Heart left ventricle (tissue), 16 donors: Measurements from ENCODE around the gene FAM83E. TPM values are rescaled to one million over a fixed set of nuclear protein-coding genes. Genes with fewer than 3 reads are reported as not detected.

Experiments used
- ATAC-seq, 4 donors: fragments of 200-7000 bp; cut with Tn5 transposase; one replicate each; pipeline ENCODE4 v1.9.1; 2020 to 2022; ENCODE audit warnings: moderate library complexity in 4 of 4, mild to moderate bottlenecking in 3 of 4, moderate number of reproducible peaks in 1 of 4
- DNase-seq, 5 donors: peaks; one replicate each; pipeline ENCODE4 v3.0.0-alpha.2; 2020
- H3K27ac ChIP-seq, 12 donors: fragments of 200-600 bp; sonication (generic) in 4 of 12; one replicate each; pipeline versions ENCODE4 v1.5.0 to v1.8.0; 2016 to 2022; ENCODE audit warnings: mild to moderate bottlenecking in 2 of 12
- H3K27me3 ChIP-seq, 9 donors: fragments of 200-600 bp; sonication (generic) in 2 of 9; one replicate each; pipeline versions ENCODE4 v1.5.1 to v1.8.0; 2016 to 2022; ENCODE audit warnings: mild to moderate bottlenecking in 3 of 9
- H3K36me3 ChIP-seq, 9 donors: fragments of 200-600 bp; sonication (generic) in 2 of 9; one replicate each; pipeline versions ENCODE4 v1.5.0 to v1.8.0; 2018 to 2022; ENCODE audit warnings: mild to moderate bottlenecking in 2 of 9
- H3K4me1 ChIP-seq, 12 donors: fragments of 200-600 bp; sonication (generic) in 4 of 12; one replicate each; pipeline versions ENCODE4 v1.5.0 to v1.8.0; 2016 to 2022; ENCODE audit warnings: mild to moderate bottlenecking in 3 of 12
- H3K4me3 ChIP-seq, 12 donors: fragments of 200-600 bp; sonication (generic) in 4 of 12; one replicate each; pipeline versions ENCODE4 v1.5.0 to v1.8.0; 2017 to 2022; ENCODE audit warnings: mild to moderate bottlenecking in 9 of 12, moderate library complexity in 4 of 12
- H3K9me3 ChIP-seq, 12 donors: fragments of 200-600 bp; sonication (generic) in 4 of 12; one replicate each; pipeline versions ENCODE4 v1.5.0 to v1.8.0; 2016 to 2022; ENCODE audit warnings: mild to moderate bottlenecking in 1 of 12
- CTCF ChIP-seq, 12 donors: fragments of 200-600 bp; sonication (generic) in 4 of 12; IDR thresholded peaks; one replicate each; pipeline versions ENCODE4 v1.5.0 to v1.8.0; 2018 to 2022; ENCODE audit warnings: antibody characterized with exemption in 12 of 12, mild to moderate bottlenecking in 5 of 12
- POLR2A ChIP-seq, 2 donors: fragments of 450-650 bp; IDR thresholded peaks; one replicate each; pipeline ENCODE4 v1.6.1; 2017; ENCODE audit warnings: antibody characterized with exemption in 2 of 2, mild to moderate bottlenecking in 2 of 2, moderate library complexity in 2 of 2
- WGBS, 4 donors: extraction: QIAGEN DNeasy Blood & Tissue Kit in 2 of 4; methylation state at CpG; one replicate each; pipeline versions ENCODE4 v1.1.5 to v1.1.7; 2013 to 2018; 5-methylcytosine and 5-hydroxymethylcytosine counted together
- intact Hi-C, 10 donors: fragments of 100-400 bp; cut with DNase I; formaldehyde crosslinking; loops; one replicate each; pipeline versions ENCODE4 v1.11.1 to v1.14.2; 2022
- polyA plus RNA-seq, 2 donors: library from polyadenylated mRNA; stranded (reverse); fragments of 200-250 nt; gene quantifications; one replicate each; pipeline ENCODE4 v1.2.3, GENCODE V29; 2013
- total RNA-seq, 9 donors: library from RNA; depleted of rRNA in 2 of 9; stranded (reverse); fragments of >200 nt in 2 of 9; fragmentation: NEBNext Ultra II Directional in 3 of 9; extraction: Animal tissue kit (Norgen Biotek cat#: 25700) in 3 of 9; gene quantifications; one replicate each; pipeline versions ENCODE4 v1.1.0 to v1.2.4, GENCODE V29; 2016 to 2023
- donor health status: ischemic (EF 13 %, LVEDD 7.1; RV severe dilation, severe dysfunction).
- donor health status: healthy with polysubstance abuse.
- donor health status: DM: no; HTN: yes; CAD: no.
- donor health status: DM: no; HTN: no; CAD: no.
- donor health status: ischemic (EF 25% LVEDD 6.9; RV normal size, moderate dysfunction).
- donor health status: ischemic (EF 25% LVEDD 5.7; RV mildly dilated, moderate dysfunction).
- donor health status: healthy.
- donor health status: DM: yes; HTN: yes; CAD: no.
- donor health status: ischemic (EF 35%, LVEDD 5.7; RV mildly dilated, moderate dysfunction).
- donor health status: nonischemic (EF 11% LVEDD 7.7; RV severe dilation, severe dysfunction).
- donor health status: DM: yes; HTN: yes; CAD: no.
- donor health status: PGD.
- donor health status: ischemic (EF 29% LVEDD 5.4; RV normal size, mild dysfunction).
- donor health status: nonischemic (EF 23%, LVEDD 6.1; RV moderate dilation, normal function).

The FAM83E gene
- total and polyA plus RNA-seq, 11 donors = 0.14 TPM; not detected in 10

DNA sequence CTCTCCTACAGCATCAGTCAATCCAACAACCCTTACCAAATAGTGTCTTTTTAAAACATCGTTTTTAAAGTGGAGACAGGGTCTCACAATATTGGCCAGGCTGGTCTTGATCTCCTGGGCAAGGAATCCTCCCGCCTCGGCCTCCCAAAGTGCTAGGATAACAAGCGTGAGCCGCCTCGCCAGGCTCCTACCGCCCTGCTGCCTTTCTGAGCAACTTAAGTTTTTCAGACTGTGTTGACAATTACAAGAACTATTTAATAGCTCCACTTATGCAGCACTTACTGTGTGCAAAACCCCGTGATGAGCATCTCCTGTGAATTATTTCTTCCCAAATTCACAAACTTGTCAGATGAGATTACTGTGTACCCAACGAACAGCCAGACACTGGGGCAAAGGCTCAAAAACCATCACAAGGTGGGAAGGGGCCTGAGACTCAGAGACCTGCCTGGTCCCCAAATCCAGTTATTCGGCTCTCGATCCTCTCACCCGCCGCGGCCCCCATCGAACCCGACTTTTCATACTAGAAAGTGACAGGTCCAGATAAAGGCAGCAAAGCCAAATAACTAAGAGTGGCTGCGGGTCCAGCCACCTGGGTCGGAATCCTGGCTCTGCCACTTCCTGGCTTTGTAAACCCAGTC lies 3.5 kb upstream of the FAM83E start:
- intact Hi-C loops = loop anchor here in 1 of 10 donors (2.0 to 10.0 kb wide), 2 partner anchors 18 to 234 kb away; partner anchors contain the start of gene DBP
- no peak for ATAC-seq
- peaks cover 12 to 62% (median 30%) of the 10 kb centered on the region in 12 donors for H3K4me1 ChIP-seq

DNA sequence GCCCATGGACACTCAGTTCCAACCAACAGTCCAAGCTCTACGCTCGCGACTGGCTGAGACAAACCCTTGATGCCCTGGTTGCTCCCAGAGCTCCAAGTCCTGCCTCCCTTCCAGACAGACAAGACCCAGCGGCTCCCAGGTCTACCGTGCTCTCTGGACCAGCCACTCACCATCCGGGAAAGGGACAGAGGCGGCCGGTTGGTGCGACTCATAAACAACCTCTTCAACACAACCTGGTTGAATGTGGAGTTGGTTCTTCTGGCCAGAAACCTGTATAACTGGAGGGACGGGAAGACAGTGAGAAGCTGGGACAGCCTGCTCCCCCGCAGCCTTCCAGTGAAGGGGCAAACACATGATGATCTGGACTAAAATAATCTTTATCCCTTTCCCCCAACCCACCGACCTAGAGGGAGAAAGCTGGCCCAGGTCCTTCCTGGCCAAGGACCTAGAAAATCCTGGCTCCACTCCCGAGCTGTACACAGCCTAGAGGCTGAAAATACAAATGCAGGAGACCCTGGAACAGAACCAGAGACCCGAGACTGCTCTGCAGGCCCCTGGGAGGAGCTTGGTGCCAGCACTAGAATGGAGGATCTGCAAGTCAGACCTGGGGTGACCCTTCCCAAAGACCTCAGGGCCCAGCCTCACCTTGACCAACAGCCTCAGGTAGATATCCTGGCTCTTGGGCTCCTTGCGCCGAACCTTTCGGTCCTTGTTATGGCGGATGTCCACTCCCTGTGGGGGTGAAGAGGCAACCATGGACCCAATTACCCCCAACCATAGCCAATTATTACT lies 2.5 kb upstream of the FAM83E start:
- WGBS, 4 donors = 64 to 70% (median 67%) methylated on average over 12 to 18 of the region's 18 CpGs
- intact Hi-C loops = loop anchor here in 1 of 10 donors (10.0 kb wide), 1 partner anchor 233 kb away; no protein-coding TSS in a partner anchor
- no peak for ATAC-seq
- H3K4me1 ChIP-seq = peaks cover 11 to 51% (median 26%) of the 10 kb centered on the region in 12 donors
- H3K36me3 ChIP-seq = peaks cover 2 to 43% (median 29%) of the 10 kb centered on the region in 9 donors
- TF ChIP-seq CTCF (IDR thresholded peaks at IDR 0.05) = peak in 1 of 12 donors; percentile 17
- no peak for TF ChIP-seq POLR2A (IDR thresholded peaks at IDR 0.05)
- H3K27ac ChIP-seq = peak overlapping the region in 6 of 12 donors; percentile 80 to 95 (median 92)
- DNase-seq = no peak
- H3K9me3 ChIP-seq = no peaks in the 10 kb centered on the region
- H3K27me3 ChIP-seq = peaks cover 0 to 6% (median 0%) of the 10 kb centered on the region in 9 donors
- H3K4me3 ChIP-seq = peak overlapping the region in 10 of 12 donors; percentile 59 to 97 (median 88)

More for the DNA sequence above, 3.5 kb upstream of the FAM83E start:
- peak overlapping the region; percentile 59 to 97 (median 88) for H3K4me3 ChIP-seq
- peak in 1 of 5 donors; percentile 38 for DNase-seq
- H3K27me3 ChIP-seq = peaks cover 0 to 6% (median 0%) of the 10 kb centered on the region in 9 donors
- no peaks in the 10 kb centered on the region for H3K9me3 ChIP-seq
- no peak for TF ChIP-seq CTCF (IDR thresholded peaks at IDR 0.05)
- no peak for TF ChIP-seq POLR2A (IDR thresholded peaks at IDR 0.05)
- 2 to 3% (median 2%) methylated on average over 18 of the region's 18 CpGs for whole genome bisulfite sequencing, 4 donors
- peaks cover 2 to 43% (median 29%) of the 10 kb centered on the region in 9 donors for H3K36me3 ChIP-seq
- peak overlapping the region; percentile 62 to 95 (median 92) for H3K27ac ChIP-seq

DNA sequence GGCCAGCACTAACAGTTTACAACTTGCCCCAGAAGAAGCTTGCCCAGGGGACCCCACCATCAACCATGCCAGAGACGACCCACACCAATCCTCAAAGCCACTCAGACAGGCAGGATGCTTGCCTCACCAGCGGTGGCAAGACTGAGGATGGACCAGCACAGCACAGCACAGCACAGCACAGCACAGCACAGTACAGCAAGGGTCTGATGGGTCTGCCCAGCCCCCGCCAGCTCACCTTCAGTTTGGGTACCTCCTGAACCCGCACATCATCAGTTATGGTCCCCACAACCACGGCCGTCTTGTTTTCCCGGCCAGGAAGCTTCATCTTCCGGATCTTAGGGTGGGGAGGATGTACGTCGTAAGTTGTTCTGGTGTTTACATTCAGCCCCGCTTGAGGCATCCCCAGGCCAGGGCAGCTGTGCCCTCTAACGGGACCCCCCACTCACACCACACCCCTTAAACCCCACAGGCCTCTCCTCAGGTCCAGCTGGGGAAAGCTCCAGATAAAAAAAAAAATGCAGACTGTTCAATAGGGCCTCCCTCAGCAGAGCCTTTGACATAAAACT lies 1.7 kb upstream of the FAM83E start:
- H3K9me3 ChIP-seq = no peaks in the 10 kb centered on the region
- H3K4me3 ChIP-seq = peak overlapping the region in 1 of 12 donors; percentile 90
- peak overlapping the region in 1 of 12 donors; percentile 16 for H3K27ac ChIP-seq
- WGBS, 4 donors = 57 to 80% (median 71%) methylated on average over 11 to 12 of the region's 12 CpGs
- ATAC-seq (no peak), DNase-seq (no peak)
- H3K4me1 ChIP-seq = peaks cover 11 to 44% (median 26%) of the 10 kb centered on the region in 12 donors
- peaks cover 0 to 6% (median 0%) of the 10 kb centered on the region in 9 donors for H3K27me3 ChIP-seq
- TF ChIP-seq CTCF (IDR thresholded peaks at IDR 0.05) = no peak
- no peak for TF ChIP-seq POLR2A (IDR thresholded peaks at IDR 0.05)
- peaks cover 2 to 41% (median 27%) of the 10 kb centered on the region in 9 donors for H3K36me3 ChIP-seq
- intact Hi-C loops = loop anchor here in 1 of 10 donors (10.0 kb wide), 1 partner anchor 232 kb away; no protein-coding TSS in a partner anchor
